AG09309 (cell line): ENCODE results near the gene ECEL1.

Experiments
- DNase-seq: peaks from one replicate; pipeline ENCODE4 v3.0.0-alpha.2; 2010; ENCODE audit warnings: low read depth
- H3K4me3 ChIP-seq: 2 replicates; pipeline ENCODE4 v1.5.1; 2011; ENCODE audit warnings: mild to moderate bottlenecking, low read depth, low read length, moderate library complexity; ENCODE audit not compliant: control insufficient read depth
- CTCF ChIP-seq: IDR thresholded peaks from 2 replicates; pipeline ENCODE4 v1.5.1; 2011; ENCODE audit warnings: mild to moderate bottlenecking, low read depth, low read length, inconsistent platforms; ENCODE audit not compliant: insufficient read depth, control insufficient read depth; ENCODE audit errors: missing control alignments

Gene ECEL1

GRCh38 chr2:232492963-232493700, 5.5 kb upstream of the ECEL1 start:
- no peak overlapping the region for H3K4me3 ChIP-seq
- no peak for TF ChIP-seq CTCF
- DNase-seq, result no peak

GRCh38 chr2:232492236-232492848, 4.7 kb upstream of the ECEL1 start:
- TF ChIP-seq CTCF, result no peak
- no peak overlapping the region for H3K4me3 ChIP-seq
- no peak for DNase-seq

GRCh38 chr2:232491139-232491780, 3.6 kb upstream of the ECEL1 start:
- no peak for TF ChIP-seq CTCF
- no peak for DNase-seq
- H3K4me3 ChIP-seq, result no peak overlapping the region

GRCh38 chr2:232490221-232491138, 2.8 kb upstream of the ECEL1 start:
- DNase-seq, result no peak
- no peak overlapping the region for H3K4me3 ChIP-seq
- no peak for TF ChIP-seq CTCF

GRCh38 chr2:232489516-232490220, 2.0 kb upstream of the ECEL1 start:
- TF ChIP-seq CTCF, result no peak
- no peak overlapping the region for H3K4me3 ChIP-seq
- no peak for DNase-seq

GRCh38 chr2:232488721-232489300, 1.2 kb upstream of the ECEL1 start:
- TF ChIP-seq CTCF, result no peak
- DNase-seq, result no peak
- H3K4me3 ChIP-seq, result no peak overlapping the region
